GM12864 (cell line): ENCODE results near the gene SMIM38.
"Not testable (repeated sequence)": the region's sequence is repeated elsewhere in the genome, so short reads cannot be mapped to it uniquely, and the experiment has no call there.

Source experiments
- DNase-seq: peaks from one replicate; pipeline ENCODE4 v3.0.0-alpha.2; 2011; ENCODE audit warnings: low read depth
- H3K4me3 ChIP-seq: 2 replicates; pipeline ENCODE4 v1.5.1; 2011; ENCODE audit warnings: mild to moderate bottlenecking, low read depth, low read length, control low read depth
- CTCF ChIP-seq: IDR thresholded peaks from 2 replicates; pipeline ENCODE4 v1.5.1; 2011; ENCODE audit warnings: low read depth, mild to moderate bottlenecking, moderate library complexity, low read length, control low read depth, inconsistent platforms; ENCODE audit errors: missing control alignments

The SMIM38 gene

GRCh38 chr11:69133251-69133650 is 22.5 kb upstream of the SMIM38 start:
- H3K4me3 ChIP-seq: no peak overlapping the region
- no peak for DNase-seq
- TF ChIP-seq CTCF: no peak

GRCh38 chr11:69134182-69134581 is 21.6 kb upstream of the SMIM38 start:
- not testable (repeated sequence) for H3K4me3 ChIP-seq
- DNase-seq: peak; percentile 62

DNA sequence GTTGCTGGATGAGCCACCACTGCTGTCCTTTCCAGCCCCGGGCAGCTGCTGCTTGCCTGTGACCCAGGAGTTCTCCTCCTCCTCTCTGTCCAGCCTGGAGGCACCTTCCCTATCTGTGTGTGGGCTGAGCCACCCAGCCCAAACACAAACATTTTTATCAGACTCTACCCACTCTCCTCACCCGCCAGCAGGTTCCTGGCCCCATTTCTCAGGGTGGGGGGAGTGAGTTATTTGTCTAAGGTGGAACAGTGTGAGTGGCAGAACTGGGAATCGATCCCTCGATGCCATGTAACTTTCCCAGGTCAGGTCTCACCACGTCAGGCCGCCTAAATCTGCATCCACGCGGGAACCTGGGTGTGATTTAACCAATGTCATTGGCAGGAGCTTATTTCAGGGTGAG is 20.8 kb upstream of the SMIM38 start:
- no peak overlapping the region for H3K4me3 ChIP-seq
- TF ChIP-seq CTCF: no peak
- no peak for DNase-seq

- TF ChIP-seq CTCF: no peak
- H3K4me3 ChIP-seq: no peak overlapping the region
- no peak for DNase-seq
Measured at GRCh38 chr11:69135420-69136363, 20.0 kb upstream of the SMIM38 start.

- no peak for TF ChIP-seq CTCF
- no peak overlapping the region for H3K4me3 ChIP-seq
- DNase-seq: no peak
Measured at GRCh38 chr11:69136471-69136870, 19.3 kb upstream of the SMIM38 start.

GRCh38 chr11:69137151-69137844 is 18.4 kb upstream of the SMIM38 start:
- no peak for DNase-seq
- H3K4me3 ChIP-seq: no peak overlapping the region
- no peak for TF ChIP-seq CTCF

DNA sequence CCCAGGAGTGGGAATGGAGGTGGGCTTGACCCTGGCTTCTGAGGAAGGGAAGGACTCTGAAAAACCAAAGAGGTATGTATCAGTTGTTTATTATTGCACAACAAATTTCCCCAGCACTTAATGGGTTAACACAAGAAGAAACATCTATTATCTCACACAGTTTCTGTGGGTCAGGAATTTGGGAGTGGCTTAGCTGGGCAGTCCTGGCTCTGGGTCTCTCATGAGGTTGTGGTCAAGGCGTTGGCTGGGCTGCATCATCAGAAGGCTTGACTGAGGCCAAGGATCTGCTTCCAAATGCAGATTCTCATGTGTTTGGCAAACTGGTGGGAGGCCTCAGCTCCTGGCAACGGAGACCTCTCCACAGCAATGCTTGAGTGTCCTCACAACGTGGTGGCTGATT is 17.5 kb upstream of the SMIM38 start:
- H3K4me3 ChIP-seq: no peak overlapping the region
- no peak for TF ChIP-seq CTCF
- no peak for DNase-seq

GRCh38 chr11:69140161-69140560 is 15.6 kb upstream of the SMIM38 start:
- not testable (repeated sequence) for H3K4me3 ChIP-seq, DNase-seq
